Measurements from ENCODE around the gene KRTAP10-7.

GRCh38 chr21:44571296-44571695 is 29.1 kb upstream of the KRTAP10-7 start:
- TF ChIP-seq CTCF (IDR thresholded peaks at IDR 0.05) (no peak), POLR2A (IDR thresholded peaks at IDR 0.05) (no peak)
